Inferior parietal cortex (tissue), 1 donor: ENCODE data around the gene TSHZ2.
"Not testable (repeated sequence)": the region's sequence is repeated elsewhere in the genome, so short reads cannot be mapped to it uniquely, and the experiment has no call there.

Experiments used
- DNase-seq: peaks from one replicate; pipeline ENCODE4 v3.0.0-alpha.2; 2016; ENCODE audit errors: extremely low spot score

Gene TSHZ2

GRCh38 chr20:53411891-53412290, 439.7 kb downstream of the TSHZ2 start:
- DNase-seq, result no peak

- no peak for DNase-seq
Observed at GRCh38 chr20:53412577-53413185, 440.5 kb downstream of the TSHZ2 start.

- no peak for DNase-seq
Observed at GRCh38 chr20:53413186-53413631, 441.1 kb downstream of the TSHZ2 start.

- DNase-seq, result not testable (repeated sequence)
Observed at GRCh38 chr20:53413845-53414244, 441.7 kb downstream of the TSHZ2 start.

- no peak for DNase-seq
Observed at GRCh38 chr20:53419693-53420460, 447.7 kb downstream of the TSHZ2 start.

GRCh38 chr20:53421343-53421742, 449.2 kb downstream of the TSHZ2 start:
- DNase-seq, result no peak

- DNase-seq, result no peak
Observed at GRCh38 chr20:53422039-53422438, 449.9 kb downstream of the TSHZ2 start.

- DNase-seq, result no peak
Observed at GRCh38 chr20:53423587-53424146, 451.5 kb downstream of the TSHZ2 start.

- no peak for DNase-seq
Observed at GRCh38 chr20:53425481-53425880, 453.3 kb downstream of the TSHZ2 start.

- DNase-seq, result no peak
Observed at GRCh38 chr20:53425941-53426340, 453.8 kb downstream of the TSHZ2 start.

- no peak for DNase-seq
Observed at GRCh38 chr20:53426766-53427312, 454.7 kb downstream of the TSHZ2 start.

- no peak for DNase-seq
Observed at GRCh38 chr20:53427951-53428350, 455.8 kb downstream of the TSHZ2 start.

- no peak for DNase-seq
Observed at GRCh38 chr20:53428588-53428987, 456.4 kb downstream of the TSHZ2 start.

GRCh38 chr20:53428996-53429395, 456.8 kb downstream of the TSHZ2 start:
- DNase-seq, result no peak

GRCh38 chr20:53434662-53435061, 462.5 kb downstream of the TSHZ2 start:
- DNase-seq, result no peak

- not testable (repeated sequence) for DNase-seq
Observed at GRCh38 chr20:53436927-53437326, 464.8 kb downstream of the TSHZ2 start.

GRCh38 chr20:53438368-53438767, 466.2 kb downstream of the TSHZ2 start:
- no peak for DNase-seq

GRCh38 chr20:53439046-53439445, 466.9 kb downstream of the TSHZ2 start:
- DNase-seq, result no peak

- no peak for DNase-seq
Observed at GRCh38 chr20:53439616-53440015, 467.5 kb downstream of the TSHZ2 start.

GRCh38 chr20:53444401-53445149, 472.4 kb downstream of the TSHZ2 start:
- no peak for DNase-seq

- DNase-seq, result no peak
Observed at GRCh38 chr20:53445321-53445731, 473.2 kb downstream of the TSHZ2 start.

GRCh38 chr20:53445932-53446331, 473.8 kb downstream of the TSHZ2 start:
- DNase-seq, result no peak
